Neural cell (in vitro differentiated cells): ENCODE results near the gene ADGRD1.
"Not testable (repeated sequence)": the region's sequence is repeated elsewhere in the genome, so short reads cannot be mapped to it uniquely, and the experiment has no call there.

ENCODE experiments used
- EP300 ChIP-seq: fragments of 450-650 bp; conservative IDR thresholded peaks from 2 replicates; pipeline ENCODE4 v1.6.1; 2014; ENCODE audit warnings: antibody characterized with exemption, mild to moderate bottlenecking, moderate library complexity; ENCODE audit not compliant: poor library complexity, severe bottlenecking
- EZH2 ChIP-seq: fragments of 200-600, 300-800 bp; shearing (Covaris generic), sonication (generic); IDR thresholded peaks from 2 replicates; pipeline ENCODE4 v1.6.1; 2014; ENCODE audit warnings: antibody characterized with exemption, low read length, borderline replicate concordance, mild to moderate bottlenecking; ENCODE audit not compliant: insufficient read depth, poor library complexity, severe bottlenecking
- MXI1 ChIP-seq: fragments of 450-650 bp; conservative IDR thresholded peaks from 2 replicates; pipeline ENCODE4 v1.6.1; 2014; ENCODE audit warnings: antibody characterized with exemption, mild to moderate bottlenecking; ENCODE audit not compliant: poor library complexity, severe bottlenecking
- POLR2AphosphoS5 ChIP-seq: IDR thresholded peaks from 2 replicates; pipeline ENCODE4 v1.6.1; 2012
- RAD21 ChIP-seq: fragments of 450-650 bp; conservative IDR thresholded peaks from 2 replicates; pipeline ENCODE4 v1.6.1; 2014; ENCODE audit warnings: antibody characterized with exemption, mild to moderate bottlenecking, moderate library complexity
- SMC3 ChIP-seq: fragments of 450-650 bp; conservative IDR thresholded peaks from 2 replicates; pipeline ENCODE4 v1.6.1; 2014; ENCODE audit warnings: antibody characterized with exemption, mild to moderate bottlenecking, moderate library complexity; ENCODE audit not compliant: poor library complexity
- TAF1 ChIP-seq: IDR thresholded peaks from 2 replicates; pipeline ENCODE4 v1.6.1; 2012; ENCODE audit warnings: low read depth
- TF ChIP-seq, protein P1 (sequence below): fragments of 450-650 bp; IDR thresholded peaks from 2 replicates; pipeline ENCODE4 v1.5.1; 2014; ENCODE audit warnings: antibody characterized with exemption, mild to moderate bottlenecking, moderate library complexity; ENCODE audit not compliant: poor library complexity, severe bottlenecking
- TF ChIP-seq, protein P2 (sequence below): IDR thresholded peaks from 2 replicates; pipeline ENCODE4 v1.6.1; 2012; ENCODE audit warnings: borderline replicate concordance

DNA sequence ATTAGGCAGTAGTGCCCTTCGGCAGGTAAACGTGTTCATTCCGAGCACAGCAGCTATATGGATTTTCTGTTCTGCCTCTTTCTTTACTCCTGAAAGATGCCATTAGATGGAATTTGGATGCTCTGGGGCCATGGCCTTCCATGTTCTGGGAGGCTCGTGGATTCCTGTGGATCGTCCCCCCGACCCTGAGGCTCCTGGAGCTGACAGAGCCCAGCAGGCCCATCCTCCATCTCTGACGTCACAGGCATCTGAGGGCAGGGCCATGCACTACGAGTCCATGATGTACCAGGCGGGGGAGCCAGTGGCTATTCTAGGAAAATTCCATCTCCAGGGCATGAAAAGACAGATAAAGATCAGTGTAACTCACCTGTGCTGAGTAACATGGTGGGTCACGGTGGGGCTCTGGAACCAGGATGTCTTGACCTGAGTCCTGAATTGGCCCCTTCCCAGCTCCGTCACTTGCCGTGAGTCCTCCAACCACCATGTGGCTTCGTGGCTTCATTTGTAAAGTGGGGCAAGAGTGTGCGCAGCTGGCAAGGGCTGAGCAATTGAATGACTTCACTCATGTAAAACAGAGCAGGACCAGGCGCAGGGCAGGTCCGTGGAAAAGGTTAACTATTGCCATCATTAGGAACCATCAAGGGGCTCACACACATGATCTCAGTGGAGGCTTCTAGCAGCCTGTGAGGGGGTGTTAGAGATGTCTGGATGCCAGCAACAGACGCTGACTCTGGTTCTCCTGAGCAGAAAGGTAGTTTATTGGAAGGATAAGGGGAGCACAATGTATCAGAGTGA lies 115.4 kb downstream of the ADGRD1 start:
- not testable (repeated sequence) for TF ChIP-seq EZH2, TAF1, EP300, RAD21, SMC3, POLR2AphosphoS5, MXI1
- TF ChIP-seq, protein P1, sequence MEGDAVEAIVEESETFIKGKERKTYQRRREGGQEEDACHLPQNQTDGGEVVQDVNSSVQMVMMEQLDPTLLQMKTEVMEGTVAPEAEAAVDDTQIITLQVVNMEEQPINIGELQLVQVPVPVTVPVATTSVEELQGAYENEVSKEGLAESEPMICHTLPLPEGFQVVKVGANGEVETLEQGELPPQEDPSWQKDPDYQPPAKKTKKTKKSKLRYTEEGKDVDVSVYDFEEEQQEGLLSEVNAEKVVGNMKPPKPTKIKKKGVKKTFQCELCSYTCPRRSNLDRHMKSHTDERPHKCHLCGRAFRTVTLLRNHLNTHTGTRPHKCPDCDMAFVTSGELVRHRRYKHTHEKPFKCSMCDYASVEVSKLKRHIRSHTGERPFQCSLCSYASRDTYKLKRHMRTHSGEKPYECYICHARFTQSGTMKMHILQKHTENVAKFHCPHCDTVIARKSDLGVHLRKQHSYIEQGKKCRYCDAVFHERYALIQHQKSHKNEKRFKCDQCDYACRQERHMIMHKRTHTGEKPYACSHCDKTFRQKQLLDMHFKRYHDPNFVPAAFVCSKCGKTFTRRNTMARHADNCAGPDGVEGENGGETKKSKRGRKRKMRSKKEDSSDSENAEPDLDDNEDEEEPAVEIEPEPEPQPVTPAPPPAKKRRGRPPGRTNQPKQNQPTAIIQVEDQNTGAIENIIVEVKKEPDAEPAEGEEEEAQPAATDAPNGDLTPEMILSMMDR = not testable (repeated sequence)
- TF ChIP-seq, protein P2, sequence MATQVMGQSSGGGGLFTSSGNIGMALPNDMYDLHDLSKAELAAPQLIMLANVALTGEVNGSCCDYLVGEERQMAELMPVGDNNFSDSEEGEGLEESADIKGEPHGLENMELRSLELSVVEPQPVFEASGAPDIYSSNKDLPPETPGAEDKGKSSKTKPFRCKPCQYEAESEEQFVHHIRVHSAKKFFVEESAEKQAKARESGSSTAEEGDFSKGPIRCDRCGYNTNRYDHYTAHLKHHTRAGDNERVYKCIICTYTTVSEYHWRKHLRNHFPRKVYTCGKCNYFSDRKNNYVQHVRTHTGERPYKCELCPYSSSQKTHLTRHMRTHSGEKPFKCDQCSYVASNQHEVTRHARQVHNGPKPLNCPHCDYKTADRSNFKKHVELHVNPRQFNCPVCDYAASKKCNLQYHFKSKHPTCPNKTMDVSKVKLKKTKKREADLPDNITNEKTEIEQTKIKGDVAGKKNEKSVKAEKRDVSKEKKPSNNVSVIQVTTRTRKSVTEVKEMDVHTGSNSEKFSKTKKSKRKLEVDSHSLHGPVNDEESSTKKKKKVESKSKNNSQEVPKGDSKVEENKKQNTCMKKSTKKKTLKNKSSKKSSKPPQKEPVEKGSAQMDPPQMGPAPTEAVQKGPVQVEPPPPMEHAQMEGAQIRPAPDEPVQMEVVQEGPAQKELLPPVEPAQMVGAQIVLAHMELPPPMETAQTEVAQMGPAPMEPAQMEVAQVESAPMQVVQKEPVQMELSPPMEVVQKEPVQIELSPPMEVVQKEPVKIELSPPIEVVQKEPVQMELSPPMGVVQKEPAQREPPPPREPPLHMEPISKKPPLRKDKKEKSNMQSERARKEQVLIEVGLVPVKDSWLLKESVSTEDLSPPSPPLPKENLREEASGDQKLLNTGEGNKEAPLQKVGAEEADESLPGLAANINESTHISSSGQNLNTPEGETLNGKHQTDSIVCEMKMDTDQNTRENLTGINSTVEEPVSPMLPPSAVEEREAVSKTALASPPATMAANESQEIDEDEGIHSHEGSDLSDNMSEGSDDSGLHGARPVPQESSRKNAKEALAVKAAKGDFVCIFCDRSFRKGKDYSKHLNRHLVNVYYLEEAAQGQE = not testable (repeated sequence)
